Mesothelial cell of epicardium (in vitro differentiated cells): ENCODE data around the gene PPIF. TPM values are rescaled to one million over a fixed set of nuclear protein-coding genes. Genes with fewer than 3 reads are reported as not detected.
"Not testable (repeated sequence)": the region's sequence is repeated elsewhere in the genome, so short reads cannot be mapped to it uniquely, and the experiment has no call there.

Source experiments
- DNase-seq, 2 experiments: peaks; one replicate each; pipeline ENCODE4 v3.0.0; 2021; ENCODE audit warnings: low spot score in 2 of 2; ENCODE audit not compliant: unreplicated experiment in 2 of 2
- H3K27ac Mint-ChIP-seq: 2 replicates; pipeline ENCODE4 v1.8.0; 2021; ENCODE audit warnings: mixed read lengths
- H3K27me3 Mint-ChIP-seq: 2 replicates; pipeline ENCODE4 v1.8.0; 2021; ENCODE audit warnings: low read depth, mixed read lengths
- H3K36me3 Mint-ChIP-seq: 2 replicates; pipeline ENCODE4 v1.8.0; 2021; ENCODE audit warnings: mixed read lengths
- H3K4me1 Mint-ChIP-seq: 2 replicates; pipeline ENCODE4 v1.8.0; 2021; ENCODE audit warnings: mixed read lengths
- H3K4me3 Mint-ChIP-seq: 2 replicates; pipeline ENCODE4 v1.8.0; 2021; ENCODE audit warnings: mild to moderate bottlenecking, moderate library complexity, mixed read lengths
- H3K9me3 Mint-ChIP-seq: 2 replicates; pipeline ENCODE4 v1.8.0; 2021; ENCODE audit warnings: mixed read lengths
- total RNA-seq: library from RNA; stranded (reverse); gene quantifications from 3 replicates; pipeline ENCODE4 v1.2.1, GENCODE V29; 2021
- TF ChIP-seq, protein P1 (sequence below): fragments of 200-600 bp; sonication (generic); IDR thresholded peaks from one replicate; pipeline ENCODE4 v1.5.0; 2021; ENCODE audit warnings: antibody characterized with exemption; ENCODE audit not compliant: unreplicated experiment

The PPIF gene
- total RNA-seq, 1 donor from 2014 or later = 35.1 TPM

DNA sequence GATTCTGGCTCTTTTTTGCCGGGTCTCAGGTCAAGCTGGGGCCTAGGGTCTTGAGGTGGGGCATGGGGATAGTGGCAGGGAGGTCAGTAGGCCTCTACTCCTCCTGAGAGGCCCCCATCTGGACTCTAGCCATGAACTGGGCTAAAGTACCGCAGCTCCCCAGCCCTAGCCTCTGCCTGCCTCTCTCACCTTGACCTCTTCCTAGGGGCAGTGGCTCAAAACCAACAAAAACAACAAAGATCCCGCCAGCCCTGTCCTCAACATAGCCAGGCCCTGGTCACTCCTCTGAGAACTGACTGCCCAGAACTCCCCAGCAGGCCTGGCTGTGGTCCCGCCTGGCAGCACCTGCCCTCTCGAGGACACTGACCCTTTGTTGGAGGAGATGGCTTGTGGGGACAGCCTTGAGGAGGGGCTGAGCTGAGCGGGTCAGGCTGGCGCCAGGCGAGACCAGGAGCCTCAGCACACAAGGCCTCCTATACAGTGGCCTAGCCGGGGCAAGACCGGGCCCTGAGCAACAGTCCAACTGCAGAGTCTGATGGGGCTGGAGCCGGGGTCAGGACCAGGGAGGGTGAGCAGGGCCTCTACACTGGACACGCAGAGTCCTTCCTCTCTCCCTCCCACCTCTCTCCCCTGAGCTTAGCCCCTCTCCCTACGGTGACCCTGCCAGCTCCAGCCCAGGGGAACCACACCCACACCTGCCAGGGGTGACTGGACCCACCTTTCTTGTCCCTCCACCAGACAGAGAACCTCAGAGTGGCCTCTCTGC, 11.6 kb upstream of the PPIF start:
- no peaks in the 10 kb centered on the region for H3K4me1 Mint-ChIP-seq
- no peak overlapping the region for H3K27ac Mint-ChIP-seq
- H3K27me3 Mint-ChIP-seq = no peaks in the 10 kb centered on the region

DNA sequence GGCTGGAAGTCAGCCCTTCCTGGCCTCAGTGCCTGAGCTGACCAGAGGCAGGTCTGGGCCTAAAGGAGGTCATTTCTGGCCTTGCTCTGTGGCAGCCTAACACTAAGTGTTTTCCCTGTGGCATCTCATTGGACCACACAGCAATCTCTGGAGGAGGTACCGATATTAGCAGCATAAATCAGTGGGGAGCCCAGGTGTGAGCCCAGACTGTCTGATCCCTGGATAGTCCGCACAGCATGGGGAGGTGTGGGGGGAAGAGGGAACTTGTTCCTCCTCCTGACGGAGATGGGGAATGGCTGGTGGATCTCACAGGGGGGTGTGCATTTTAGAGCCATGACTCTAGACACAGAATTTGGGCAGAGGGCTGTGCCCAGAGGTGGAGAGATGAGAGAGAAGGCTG, 11.0 kb upstream of the PPIF start:
- H3K27ac Mint-ChIP-seq = no peak overlapping the region
- H3K4me3 Mint-ChIP-seq = no peak overlapping the region
- no peaks in the 10 kb centered on the region for H3K36me3 Mint-ChIP-seq
- no peak for DNase-seq
- H3K9me3 Mint-ChIP-seq = peaks cover 4% of the 10 kb centered on the region
- TF ChIP-seq, protein P1, sequence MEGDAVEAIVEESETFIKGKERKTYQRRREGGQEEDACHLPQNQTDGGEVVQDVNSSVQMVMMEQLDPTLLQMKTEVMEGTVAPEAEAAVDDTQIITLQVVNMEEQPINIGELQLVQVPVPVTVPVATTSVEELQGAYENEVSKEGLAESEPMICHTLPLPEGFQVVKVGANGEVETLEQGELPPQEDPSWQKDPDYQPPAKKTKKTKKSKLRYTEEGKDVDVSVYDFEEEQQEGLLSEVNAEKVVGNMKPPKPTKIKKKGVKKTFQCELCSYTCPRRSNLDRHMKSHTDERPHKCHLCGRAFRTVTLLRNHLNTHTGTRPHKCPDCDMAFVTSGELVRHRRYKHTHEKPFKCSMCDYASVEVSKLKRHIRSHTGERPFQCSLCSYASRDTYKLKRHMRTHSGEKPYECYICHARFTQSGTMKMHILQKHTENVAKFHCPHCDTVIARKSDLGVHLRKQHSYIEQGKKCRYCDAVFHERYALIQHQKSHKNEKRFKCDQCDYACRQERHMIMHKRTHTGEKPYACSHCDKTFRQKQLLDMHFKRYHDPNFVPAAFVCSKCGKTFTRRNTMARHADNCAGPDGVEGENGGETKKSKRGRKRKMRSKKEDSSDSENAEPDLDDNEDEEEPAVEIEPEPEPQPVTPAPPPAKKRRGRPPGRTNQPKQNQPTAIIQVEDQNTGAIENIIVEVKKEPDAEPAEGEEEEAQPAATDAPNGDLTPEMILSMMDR = no peak
- H3K27me3 Mint-ChIP-seq = no peaks in the 10 kb centered on the region
- H3K4me1 Mint-ChIP-seq = no peaks in the 10 kb centered on the region

More for the DNA sequence above, 11.6 kb upstream of the PPIF start:
- H3K36me3 Mint-ChIP-seq = no peaks in the 10 kb centered on the region
- H3K4me3 Mint-ChIP-seq = no peak overlapping the region
- H3K9me3 Mint-ChIP-seq = peaks cover 4% of the 10 kb centered on the region
- no peak for DNase-seq
- TF ChIP-seq, protein P1 = no peak

DNA sequence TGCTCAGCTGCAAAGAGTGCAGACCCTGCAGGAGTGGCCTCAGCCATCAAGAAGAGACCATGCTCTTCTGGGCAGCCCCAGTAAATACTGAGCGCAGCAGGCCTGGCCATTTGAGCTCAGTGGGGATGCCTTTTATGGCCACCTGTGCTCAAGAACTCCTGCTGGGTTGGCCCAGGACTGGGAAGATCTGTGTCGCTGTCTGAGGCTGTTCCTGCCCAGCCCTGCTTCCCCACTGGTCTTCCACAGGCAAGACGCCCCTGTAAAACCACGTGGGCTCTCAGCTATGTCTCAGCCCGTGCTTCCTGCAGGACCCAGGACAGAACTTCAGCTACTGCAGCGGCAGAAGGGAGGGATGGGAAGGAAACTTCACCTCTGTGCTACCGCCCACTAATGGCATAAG, 10.5 kb upstream of the PPIF start:
- peaks cover 4% of the 10 kb centered on the region for H3K9me3 Mint-ChIP-seq

DNA sequence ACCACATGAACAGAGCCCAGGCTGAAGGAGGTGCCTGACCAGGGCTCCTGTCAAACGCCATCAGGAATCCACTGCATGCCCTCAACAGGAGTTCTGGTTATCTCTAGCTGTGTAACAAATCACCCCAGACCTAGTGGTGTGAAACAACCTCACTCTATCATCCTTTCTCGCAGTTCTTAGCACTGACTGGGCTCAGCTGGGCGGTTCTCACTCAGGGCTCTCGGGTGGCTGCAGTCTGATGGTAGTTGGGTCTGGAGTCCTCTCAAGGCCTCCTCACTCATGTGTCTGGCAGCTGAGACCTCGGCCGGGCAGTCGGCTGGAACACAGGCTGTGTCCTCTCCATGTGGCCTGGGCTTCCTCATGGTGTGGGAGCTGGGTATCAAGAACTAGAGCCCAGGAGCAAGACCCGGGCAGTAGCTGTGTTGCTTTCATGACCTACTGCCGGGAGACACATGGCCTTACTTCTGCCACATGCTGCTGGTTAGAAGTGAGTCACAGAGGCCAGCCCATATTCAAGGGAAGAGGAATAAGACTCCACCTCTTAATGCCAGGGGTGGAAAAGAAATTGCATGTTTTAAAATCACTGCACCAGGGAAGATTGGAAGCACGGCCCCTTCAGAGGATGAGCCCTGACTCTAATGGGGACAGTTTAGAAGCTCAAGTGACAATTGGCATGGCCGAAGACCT, 9.3 kb upstream of the PPIF start:
- H3K4me1 Mint-ChIP-seq, H3K27me3 Mint-ChIP-seq, H3K27ac Mint-ChIP-seq, DNase-seq, H3K36me3 Mint-ChIP-seq, H3K4me3 Mint-ChIP-seq, H3K9me3 Mint-ChIP-seq: not testable (repeated sequence)

More for the DNA sequence above, 10.5 kb upstream of the PPIF start:
- H3K4me3 Mint-ChIP-seq = no peak overlapping the region
- TF ChIP-seq, protein P1 = no peak
- H3K36me3 Mint-ChIP-seq = no peaks in the 10 kb centered on the region
- H3K27me3 Mint-ChIP-seq = no peaks in the 10 kb centered on the region
- DNase-seq = no peak
- no peaks in the 10 kb centered on the region for H3K4me1 Mint-ChIP-seq
- no peak overlapping the region for H3K27ac Mint-ChIP-seq

DNA sequence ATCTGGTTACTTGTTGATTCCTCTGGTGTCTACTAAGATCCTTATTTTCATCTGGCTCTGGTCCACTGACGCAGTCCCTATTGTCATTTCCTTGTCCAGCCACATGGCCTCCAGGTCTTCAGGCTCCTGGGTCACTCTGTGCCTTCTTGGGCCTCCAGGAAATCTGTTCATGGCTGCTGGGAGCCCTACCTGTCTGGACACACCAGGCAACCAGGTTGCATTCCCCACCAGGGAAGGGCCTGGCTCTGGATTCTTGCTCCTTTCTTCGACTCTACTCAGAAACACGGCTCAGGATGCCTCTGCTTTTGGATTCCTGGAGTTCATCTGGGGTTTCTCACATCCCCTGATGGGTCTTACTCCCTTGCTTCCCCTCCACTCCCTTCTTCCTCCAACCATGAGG, 8.0 kb upstream of the PPIF start:
- Mint-ChIP-seq H3K9me3 (no peaks in the 10 kb centered on the region), H3K27me3 (no peaks in the 10 kb centered on the region), H3K4me3 (no peak overlapping the region), H3K27ac (no peak overlapping the region), H3K36me3 (no peaks in the 10 kb centered on the region), H3K4me1 (peaks cover 3% of the 10 kb centered on the region)
- TF ChIP-seq, protein P1 = no peak
- DNase-seq = no peak

DNA sequence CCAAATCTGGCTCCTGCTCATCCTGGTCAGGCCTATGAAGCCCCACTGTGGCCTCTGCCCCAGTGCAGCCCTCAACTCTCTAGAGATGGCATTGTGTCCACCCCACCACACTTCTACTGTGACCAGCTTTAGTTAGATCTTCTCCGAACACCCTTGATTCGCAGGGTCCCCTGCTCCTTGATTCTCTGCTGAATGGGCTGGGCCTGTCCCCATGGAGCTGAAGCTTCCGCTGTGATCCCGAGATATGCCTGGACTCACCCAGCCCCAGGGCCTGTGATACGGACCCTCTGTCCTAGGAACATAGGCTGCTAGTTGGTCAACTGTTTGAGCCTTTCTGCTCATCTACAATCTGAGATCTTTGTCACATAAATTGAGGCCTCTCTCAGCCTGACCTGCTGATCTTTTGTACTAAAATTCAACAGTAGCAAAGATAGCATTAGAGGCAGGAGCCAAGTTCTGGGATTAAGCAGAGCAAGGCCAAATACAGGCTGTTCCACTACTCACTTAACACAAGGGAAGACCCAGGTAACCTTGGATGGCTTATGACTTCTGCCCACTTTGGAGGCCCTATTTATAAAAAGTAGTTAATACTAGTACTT, 6.5 kb upstream of the PPIF start:
- no peaks in the 10 kb centered on the region for H3K36me3 Mint-ChIP-seq
- H3K27ac Mint-ChIP-seq = no peak overlapping the region
- no peak for DNase-seq
- peaks cover 3% of the 10 kb centered on the region for H3K4me1 Mint-ChIP-seq
- TF ChIP-seq, protein P1 = no peak
- no peak overlapping the region for H3K4me3 Mint-ChIP-seq
- H3K9me3 Mint-ChIP-seq = no peaks in the 10 kb centered on the region
- no peaks in the 10 kb centered on the region for H3K27me3 Mint-ChIP-seq
